OCI-LY7 (cell line): Measurements from ENCODE around the gene PLEKHA6. TPM values are rescaled to one million over a fixed set of nuclear protein-coding genes. Genes with fewer than 3 reads are reported as not detected.

Experiments
- BruUV-seq: library from RNA; stranded (reverse); fragments of 400-500 nt; replicated peaks from 2 replicates; lab custom pipeline; 2021; lab: Mats Ljungman, UMichigan
- CTCF ChIA-PET: fragments of 300-600 bp; sonication (Branson Sonifier 250); formaldehyde crosslinking; loops from one replicate; lab custom pipeline; 2022; ENCODE audit warnings: antibody characterized with exemption; ENCODE audit not compliant: unreplicated experiment; lab: Charles Lee
- POLR2A ChIA-PET: fragments of 300-600 bp; sonication (Branson Sonifier 250); formaldehyde crosslinking; loops from one replicate; lab custom pipeline; 2022; ENCODE audit warnings: antibody characterized with exemption; lab: Charles Lee
- DNase-seq: peaks from one replicate; pipeline ENCODE4 v3.0.0-alpha.2; 2015; ENCODE audit warnings: low spot score
- H2AFZ ChIP-seq: fragments of 200-600 bp; sonication (generic), shearing (Covaris generic); 2 replicates; pipeline ENCODE4 v1.6.1; 2014; ENCODE audit warnings: mild to moderate bottlenecking, antibody characterized with exemption, low read length, moderate library complexity
- H3K27ac ChIP-seq: fragments of 200-600 bp; sonication (generic); 2 replicates; pipeline ENCODE4 v1.5.1; 2014; ENCODE audit warnings: mixed run types, low read depth, mild to moderate bottlenecking, moderate library complexity, low read length, inconsistent platforms; ENCODE audit not compliant: poor library complexity, severe bottlenecking
- H3K36me3 ChIP-seq: fragments of 200-600 bp; sonication (generic); 2 replicates; pipeline ENCODE4 v1.6.1; 2014; ENCODE audit warnings: mild to moderate bottlenecking, antibody characterized with exemption, low read length, moderate library complexity, mixed read lengths; ENCODE audit not compliant: insufficient read depth
- H3K4me1 ChIP-seq: fragments of 200-600 bp; sonication (generic); 2 replicates; pipeline ENCODE4 v1.5.1; 2014; ENCODE audit warnings: mild to moderate bottlenecking, low read length; ENCODE audit not compliant: insufficient read depth, poor library complexity, severe bottlenecking
- H3K4me2 ChIP-seq: fragments of 200-600 bp; sonication (generic); 2 replicates; pipeline ENCODE4 v1.6.1; 2014; ENCODE audit warnings: mild to moderate bottlenecking, low read length
- H3K4me3 ChIP-seq: fragments of 200-600 bp; sonication (generic); 2 replicates; pipeline ENCODE4 v1.5.1; 2014; ENCODE audit warnings: mild to moderate bottlenecking, low read depth, low read length; ENCODE audit not compliant: poor library complexity, severe bottlenecking
- H3K79me2 ChIP-seq: fragments of 200-600 bp; sonication (generic); 2 replicates; pipeline ENCODE4 v1.6.1; 2016; ENCODE audit warnings: low read depth, mild to moderate bottlenecking, low read length, moderate library complexity, mixed read lengths; ENCODE audit not compliant: insufficient read depth
- H3K9me2 ChIP-seq: fragments of 200-600 bp; sonication (generic); 2 replicates; pipeline ENCODE4 v1.6.1; 2016; ENCODE audit warnings: mild to moderate bottlenecking, low read length, mixed read lengths; ENCODE audit not compliant: insufficient read depth
- H3K9me3 ChIP-seq: fragments of 200-600 bp; sonication (generic); 2 replicates; pipeline ENCODE4 v1.6.1; 2014; ENCODE audit warnings: mild to moderate bottlenecking, mixed run types, low read length, mixed read lengths
- H4K20me1 ChIP-seq: fragments of 200-600 bp; sonication (generic); 2 replicates; pipeline ENCODE4 v1.6.1; 2014; ENCODE audit warnings: mild to moderate bottlenecking, antibody characterized with exemption, low read length, moderate library complexity, mixed read lengths; ENCODE audit not compliant: insufficient read depth
- EZH2phosphoT487 ChIP-seq: fragments of 200-600 bp; sonication (generic); IDR thresholded peaks from 2 replicates; pipeline ENCODE4 v1.6.1; 2018; ENCODE audit warnings: low read depth, borderline replicate concordance, mild to moderate bottlenecking, mixed run types, antibody characterized with exemption, low read length, moderate library complexity, mixed read lengths
- intact Hi-C: fragments of 100-400 bp; cut with micrococcal nuclease; formaldehyde crosslinking; loops from one replicate; pipeline ENCODE4 v1.10.0; 2022; ENCODE audit not compliant: unreplicated experiment
- total RNA-seq, 2 experiments: library from RNA; depleted of rRNA in 1 of 2; stranded (reverse); fragments of >200 nt in 1 of 2; shearing (Covaris generic) in 1 of 2; gene quantifications; 2 replicates each; pipeline ENCODE4 v1.2.3, GENCODE V29; 2014 to 2022
- TF ChIP-seq, protein P1 (sequence below): fragments of 200-600 bp; sonication (generic); conservative IDR thresholded peaks from 2 replicates; pipeline ENCODE4 v1.5.1; 2014; ENCODE audit warnings: mild to moderate bottlenecking, antibody characterized with exemption, low read length, moderate library complexity, mixed read lengths

The PLEKHA6 gene
- total RNA-seq, 2 experiments from 2014 or later: not detected

GRCh38 chr1:204334455-204334854 lies 25.3 kb downstream of the PLEKHA6 start:
- ChIA-PET CTCF (no interaction called here), POLR2A (no interaction called here)
- no TSS peak for BruUV-seq
- H3K4me1 ChIP-seq: no peaks in the 10 kb centered on the region
- no peaks in the 10 kb centered on the region for H3K9me3 ChIP-seq
- no peak for DNase-seq
- H3K4me3 ChIP-seq: no peak overlapping the region
- H3K27ac ChIP-seq: no peak overlapping the region
- H4K20me1 ChIP-seq: no peaks in the 10 kb centered on the region
- no peaks in the 10 kb centered on the region for H3K9me2 ChIP-seq
- intact Hi-C loops: no loop called here
- no peaks in the 10 kb centered on the region for H3K36me3 ChIP-seq
- H3K4me2 ChIP-seq: no peak overlapping the region
- H2AFZ ChIP-seq: no peak overlapping the region
- no peak for TF ChIP-seq EZH2phosphoT487
- TF ChIP-seq, protein P1, sequence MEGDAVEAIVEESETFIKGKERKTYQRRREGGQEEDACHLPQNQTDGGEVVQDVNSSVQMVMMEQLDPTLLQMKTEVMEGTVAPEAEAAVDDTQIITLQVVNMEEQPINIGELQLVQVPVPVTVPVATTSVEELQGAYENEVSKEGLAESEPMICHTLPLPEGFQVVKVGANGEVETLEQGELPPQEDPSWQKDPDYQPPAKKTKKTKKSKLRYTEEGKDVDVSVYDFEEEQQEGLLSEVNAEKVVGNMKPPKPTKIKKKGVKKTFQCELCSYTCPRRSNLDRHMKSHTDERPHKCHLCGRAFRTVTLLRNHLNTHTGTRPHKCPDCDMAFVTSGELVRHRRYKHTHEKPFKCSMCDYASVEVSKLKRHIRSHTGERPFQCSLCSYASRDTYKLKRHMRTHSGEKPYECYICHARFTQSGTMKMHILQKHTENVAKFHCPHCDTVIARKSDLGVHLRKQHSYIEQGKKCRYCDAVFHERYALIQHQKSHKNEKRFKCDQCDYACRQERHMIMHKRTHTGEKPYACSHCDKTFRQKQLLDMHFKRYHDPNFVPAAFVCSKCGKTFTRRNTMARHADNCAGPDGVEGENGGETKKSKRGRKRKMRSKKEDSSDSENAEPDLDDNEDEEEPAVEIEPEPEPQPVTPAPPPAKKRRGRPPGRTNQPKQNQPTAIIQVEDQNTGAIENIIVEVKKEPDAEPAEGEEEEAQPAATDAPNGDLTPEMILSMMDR: no peak
- no peaks in the 10 kb centered on the region for H3K79me2 ChIP-seq

GRCh38 chr1:204333427-204333826 lies 26.3 kb downstream of the PLEKHA6 start:
- Histone ChIP-seq H3K9me3 (no peaks in the 10 kb centered on the region), H3K4me3 (no peak overlapping the region), H4K20me1 (no peaks in the 10 kb centered on the region), H3K36me3 (no peaks in the 10 kb centered on the region), H3K4me2 (no peak overlapping the region), H3K4me1 (no peaks in the 10 kb centered on the region), H2AFZ (no peak overlapping the region), H3K9me2 (no peaks in the 10 kb centered on the region), H3K27ac (no peak overlapping the region), H3K79me2 (no peaks in the 10 kb centered on the region)
- ChIA-PET POLR2A (interaction anchor here (0.8 to 1.2 kb wide), 2 partner anchors 9 to 17 kb away, joined by 3 read pairs; no protein-coding TSS in a partner anchor), CTCF (interaction anchor here (1.5 kb wide), 1 partner anchor 11 kb away, joined by 4 read pairs; no protein-coding TSS in a partner anchor)
- TF ChIP-seq EZH2phosphoT487: no peak
- TF ChIP-seq, protein P1: no peak
- BruUV-seq: no TSS peak
- intact Hi-C loops: no loop called here
- no peak for DNase-seq

- Histone ChIP-seq H4K20me1 (no peaks in the 10 kb centered on the region), H3K79me2 (no peaks in the 10 kb centered on the region), H3K9me2 (no peaks in the 10 kb centered on the region), H3K4me3 (no peak overlapping the region), H3K36me3 (no peaks in the 10 kb centered on the region), H3K27ac (no peak overlapping the region), H3K4me1 (no peaks in the 10 kb centered on the region), H2AFZ (no peak overlapping the region), H3K4me2 (no peak overlapping the region), H3K9me3 (no peaks in the 10 kb centered on the region)
- no peak for DNase-seq
- POLR2A ChIA-PET: interaction anchor here (0.6 kb wide), 1 partner anchor 99 kb away, joined by 3 read pairs; no protein-coding TSS in a partner anchor
- CTCF ChIA-PET: interaction anchor here (1.5 kb wide), 1 partner anchor 9 kb away, joined by 4 read pairs; no protein-coding TSS in a partner anchor
- BruUV-seq: no TSS peak
- intact Hi-C loops: no loop called here
- no peak for TF ChIP-seq EZH2phosphoT487
- TF ChIP-seq, protein P1: no peak
Observed at GRCh38 chr1:204331847-204332487, 27.8 kb downstream of the PLEKHA6 start.
